Natural killer cell (primary cell): Measurements from ENCODE around the gene KDM5B. TPM values are rescaled to one million over a fixed set of nuclear protein-coding genes. Genes with fewer than 3 reads are reported as not detected.
"Not testable (repeated sequence)": the region's sequence is repeated elsewhere in the genome, so short reads cannot be mapped to it uniquely, and the experiment has no call there.

Experiments used
- ATAC-seq, 3 donors: fragments of 150-1000 bp in 2 of 3; fragments of 200-7000 bp in 1 of 3; cut with Tn5 transposase; 1 replicate in 1 of 3; 2 replicates in 2 of 3; pipeline ENCODE4 v1.10.0; 2021; ENCODE audit warnings: mild to moderate bottlenecking in 2 of 3, moderate library complexity in 2 of 3
- DNase-seq, 2 donors: peaks; one replicate each; pipeline versions ENCODE4 v3.0.0 to v3.0.0-alpha.2; 2013 to 2021; ENCODE audit warnings: mixed read lengths in 1 of 2
- H3K27ac ChIP-seq: one replicate; pipeline ENCODE4 v1.5.1; 2013; ENCODE audit warnings: mild to moderate bottlenecking, low read length
- H3K27me3 ChIP-seq: one replicate; pipeline ENCODE4 v1.6.1; 2013; ENCODE audit warnings: low read length; ENCODE audit not compliant: control insufficient read depth, insufficient read depth
- H3K36me3 ChIP-seq: one replicate; pipeline ENCODE4 v1.6.1; 2013; ENCODE audit warnings: low read length; ENCODE audit not compliant: control insufficient read depth, insufficient read depth
- H3K4me1 ChIP-seq: one replicate; pipeline ENCODE4 v1.6.1; 2013; ENCODE audit warnings: low read length; ENCODE audit not compliant: control insufficient read depth, insufficient read depth
- H3K4me3 ChIP-seq: one replicate; pipeline ENCODE4 v1.5.1; 2013; ENCODE audit warnings: low read length
- H3K9me3 ChIP-seq: one replicate; pipeline ENCODE4 v1.6.1; 2013; ENCODE audit warnings: low read length; ENCODE audit not compliant: control insufficient read depth, insufficient read depth
- H3K27ac Mint-ChIP-seq, 2 donors: one replicate each; pipeline ENCODE4 v1.8.0; 2022; ENCODE audit warnings: mild to moderate bottlenecking in 2 of 2, mixed read lengths in 2 of 2, moderate library complexity in 1 of 2
- H3K27me3 Mint-ChIP-seq, 2 donors: one replicate each; pipeline ENCODE4 v1.8.0; 2022; ENCODE audit warnings: low read depth in 2 of 2, mixed read lengths in 2 of 2
- H3K36me3 Mint-ChIP-seq: one replicate; pipeline ENCODE4 v1.8.0; 2022; ENCODE audit warnings: mixed read lengths
- H3K4me1 Mint-ChIP-seq, 2 donors: one replicate each; pipeline ENCODE4 v1.8.0; 2022; ENCODE audit warnings: mixed read lengths in 2 of 2
- H3K4me3 Mint-ChIP-seq: one replicate; pipeline ENCODE4 v1.8.0; 2022; ENCODE audit warnings: mild to moderate bottlenecking, moderate library complexity, mixed read lengths
- H3K9me3 Mint-ChIP-seq, 2 donors: one replicate each; pipeline ENCODE4 v1.8.0; 2022; ENCODE audit warnings: mixed read lengths in 2 of 2
- CTCF ChIP-seq: fragments of 200-600 bp; IDR thresholded peaks from one replicate; pipeline ENCODE4 v1.8.0; 2022; ENCODE audit warnings: antibody characterized with exemption
- WGBS: methylation state at CpG from one replicate; pipeline ENCODE4 v1.1.7; 2013; ENCODE audit warnings: missing lambda C conversion rate; ENCODE audit not compliant: insufficient coverage; 5-methylcytosine and 5-hydroxymethylcytosine counted together
- intact Hi-C: fragments of 100-400 bp; cut with micrococcal nuclease; formaldehyde crosslinking; loops from one replicate; pipeline ENCODE4 v1.14.2; 2022
- total RNA-seq, 4 donors: library from RNA; stranded (reverse); fragments of 120-200 nt in 1 of 4; gene quantifications; one replicate each; pipeline versions ENCODE4 v1.2.3 to v1.2.4, GENCODE V29; 2013 to 2022

Gene KDM5B
- total RNA-seq, 3 donors from 2014 or later (not counting 1 experiment from before 2014, with no cell fraction given): 107 to 121 (median 108) TPM

GRCh38 chr1:202745323-202745888 is 62.8 kb downstream of the KDM5B start:
- 80% methylated on average over 1 of the region's 3 CpGs for WGBS
- H3K36me3 Mint-ChIP-seq: peaks cover 39% of the 10 kb centered on the region

GRCh38 chr1:202744770-202745169 is 63.5 kb downstream of the KDM5B start:
- H3K27ac ChIP-seq, H3K4me3 Mint-ChIP-seq, H3K27me3 Mint-ChIP-seq, DNase-seq, H3K9me3 ChIP-seq, ATAC-seq, H3K4me1 ChIP-seq, H3K9me3 Mint-ChIP-seq, intact Hi-C loops, H3K27ac Mint-ChIP-seq, H3K4me3 ChIP-seq, H3K4me1 Mint-ChIP-seq, H3K27me3 ChIP-seq: not testable (repeated sequence)
- H3K36me3 ChIP-seq: peaks cover 55% of the 10 kb centered on the region
- peaks cover 39% of the 10 kb centered on the region for H3K36me3 Mint-ChIP-seq
- WGBS: 94% methylated on average over 3 of the region's 3 CpGs

More at GRCh38 chr1:202745323-202745888, 62.8 kb downstream of the KDM5B start:
- no peaks in the 10 kb centered on the region for H3K27me3 ChIP-seq
- peaks cover 58% of the 10 kb centered on the region for H3K36me3 ChIP-seq
- H3K9me3 ChIP-seq: no peaks in the 10 kb centered on the region
- no peak overlapping the region for H3K4me3 Mint-ChIP-seq
- no peak overlapping the region for H3K27ac ChIP-seq
- ATAC-seq (no peak), DNase-seq (no peak)
- no peaks in the 10 kb centered on the region for H3K4me1 Mint-ChIP-seq
- TF ChIP-seq CTCF: no peak
- intact Hi-C loops: no loop called here
- no peaks in the 10 kb centered on the region for H3K4me1 ChIP-seq
- no peaks in the 10 kb centered on the region for H3K27me3 Mint-ChIP-seq
- no peak overlapping the region for H3K27ac Mint-ChIP-seq
- peaks cover 0 to 3% of the 10 kb centered on the region in 2 donors for H3K9me3 Mint-ChIP-seq
- no peak overlapping the region for H3K4me3 ChIP-seq

- Mint-ChIP-seq H3K27ac (no peak overlapping the region), H3K9me3 (peaks cover 0 to 3% of the 10 kb centered on the region in 2 donors), H3K36me3 (peaks cover 37% of the 10 kb centered on the region), H3K4me3 (no peak overlapping the region), H3K4me1 (no peaks in the 10 kb centered on the region), H3K27me3 (no peaks in the 10 kb centered on the region)
- Histone ChIP-seq H3K4me1 (no peaks in the 10 kb centered on the region), H3K36me3 (peaks cover 54% of the 10 kb centered on the region), H3K27me3 (no peaks in the 10 kb centered on the region), H3K9me3 (no peaks in the 10 kb centered on the region), H3K27ac (no peak overlapping the region), H3K4me3 (no peak overlapping the region)
- ATAC-seq: no peak
- WGBS: over 99% methylated on average over 6 of the region's 6 CpGs
- intact Hi-C loops: no loop called here
- TF ChIP-seq CTCF: no peak
- no peak for DNase-seq
Measured at GRCh38 chr1:202742496-202742895, 65.7 kb downstream of the KDM5B start.

- intact Hi-C loops: no loop called here
- no peak for TF ChIP-seq CTCF
- Histone ChIP-seq H3K4me3 (no peak overlapping the region), H3K27me3 (no peaks in the 10 kb centered on the region), H3K27ac (no peak overlapping the region), H3K36me3 (peaks cover 84% of the 10 kb centered on the region), H3K9me3 (no peaks in the 10 kb centered on the region), H3K4me1 (no peaks in the 10 kb centered on the region)
- DNase-seq (no peak), ATAC-seq (no peak)
- Mint-ChIP-seq H3K4me1 (no peaks in the 10 kb centered on the region), H3K36me3 (peaks cover 66% of the 10 kb centered on the region), H3K9me3 (no peaks in the 10 kb centered on the region), H3K4me3 (no peak overlapping the region), H3K27ac (no peak overlapping the region), H3K27me3 (no peaks in the 10 kb centered on the region)
- WGBS: 97% methylated on average over 10 of the region's 10 CpGs
Measured at GRCh38 chr1:202733251-202733650, 75.0 kb downstream of the KDM5B start.
